CD4-positive, alpha-beta T cell (primary cell): ENCODE results near the gene CHD5. TPM values are rescaled to one million over a fixed set of nuclear protein-coding genes. Genes with fewer than 3 reads are reported as not detected.

ENCODE experiments used
- ATAC-seq: fragments of 200-7000 bp; cut with Tn5 transposase; one replicate; pipeline ENCODE4 v1.10.0; 2022; ENCODE audit warnings: mild to moderate bottlenecking; ENCODE audit not compliant: poor library complexity
- CTCF ChIA-PET: fragments of 350-600 bp; sonication (Branson Sonifier 250); formaldehyde crosslinking; loops from one replicate; lab custom pipeline; 2021; ENCODE audit warnings: antibody characterized with exemption, inconsistent platforms; lab: Charles Lee
- POLR2A ChIA-PET: fragments of 350-600 bp; sonication (Branson Sonifier 250); formaldehyde crosslinking; loops from one replicate; lab custom pipeline; 2021; ENCODE audit warnings: antibody characterized with exemption, inconsistent platforms; lab: Charles Lee
- DNase-seq, 14 experiments: peaks; one replicate each; pipeline ENCODE4 v3.0.0-alpha.2; 2013 to 2020; ENCODE audit warnings: mixed read lengths in 2 of 14
- H3K27ac ChIP-seq, 2 donors: one replicate each; pipeline versions ENCODE4 v1.5.1 to v1.7.0; 2013; ENCODE audit warnings: low read length in 2 of 2, low read depth in 1 of 2, mild to moderate bottlenecking in 1 of 2
- H3K27me3 ChIP-seq, 2 experiments: 1 replicate in 1 of 2; 2 replicates in 1 of 2; pipeline versions ENCODE4 v1.6.1 to v1.7.0; 2013; ENCODE audit warnings: low read length in 2 of 2, control low read depth in 1 of 2, mild to moderate bottlenecking in 1 of 2, moderate library complexity in 1 of 2; ENCODE audit not compliant: insufficient read depth in 2 of 2, control insufficient read depth in 1 of 2
- H3K36me3 ChIP-seq: one replicate; pipeline ENCODE4 v1.6.1; 2013; ENCODE audit warnings: low read length, control low read depth; ENCODE audit not compliant: insufficient read depth
- H3K4me1 ChIP-seq: one replicate; pipeline ENCODE4 v1.6.1; 2013; ENCODE audit warnings: low read length, control low read depth; ENCODE audit not compliant: insufficient read depth
- H3K4me3 ChIP-seq: one replicate; pipeline ENCODE4 v1.5.1; 2013; ENCODE audit warnings: mild to moderate bottlenecking, low read length, moderate library complexity
- H3K9me3 ChIP-seq, 2 experiments: 1 replicate in 1 of 2; 2 replicates in 1 of 2; pipeline versions ENCODE4 v1.6.1 to v1.7.0; 2013; ENCODE audit warnings: low read length in 2 of 2, mild to moderate bottlenecking in 2 of 2, control low read depth in 1 of 2, moderate library complexity in 1 of 2; ENCODE audit not compliant: control insufficient read depth in 1 of 2, insufficient read depth in 1 of 2
- H3K27ac Mint-ChIP-seq: one replicate; pipeline ENCODE4 v1.8.0; 2020; ENCODE audit warnings: mixed read lengths
- H3K27me3 Mint-ChIP-seq: one replicate; pipeline ENCODE4 v1.8.0; 2021; ENCODE audit warnings: mixed read lengths
- H3K36me3 Mint-ChIP-seq: one replicate; pipeline ENCODE4 v1.8.0; 2021; ENCODE audit warnings: low read depth, mixed read lengths
- H3K4me1 Mint-ChIP-seq: one replicate; pipeline ENCODE4 v1.8.0; 2021; ENCODE audit warnings: low read depth, mixed read lengths
- H3K4me3 Mint-ChIP-seq: one replicate; pipeline ENCODE4 v1.8.0; 2020; ENCODE audit warnings: mild to moderate bottlenecking, mixed read lengths
- H3K9me3 Mint-ChIP-seq: one replicate; pipeline ENCODE4 v1.8.0; 2020; ENCODE audit warnings: mixed read lengths
- CTCF ChIP-seq: fragments of 200-600 bp; IDR thresholded peaks from one replicate; pipeline ENCODE4 v1.8.0; 2022; ENCODE audit warnings: antibody characterized with exemption, mild to moderate bottlenecking
- intact Hi-C, 2 experiments: fragments of 100-400 bp; cut with DNase I in 1 of 2; cut with micrococcal nuclease in 1 of 2; formaldehyde crosslinking; loops; one replicate each; pipeline versions ENCODE4 v1.15.1 to v1.9.0; 2023 to 2025; cut with DNase I, micrococcal nuclease
- total RNA-seq, 174 experiments: library from RNA in 2 of 174; stranded (reverse) in 2 of 174; gene quantifications; one replicate each; pipeline ENCODE4 v1.2.3 and lab custom pipeline; 2021 to 2026

The CHD5 gene
- total RNA-seq, 2 experiments from 2014 or later: 0.25 to 0.34 TPM

GRCh38 chr1:6202256-6202655 is 22.1 kb upstream of the CHD5 start:
- ChIA-PET CTCF (interaction anchor here (0.6 kb wide), 1 partner anchor 13 kb away, joined by 5 read pairs; no protein-coding TSS in a partner anchor), POLR2A (no interaction called here)
- intact Hi-C loops: loop anchor here in 1 of 2 experiments (10.0 kb wide), 2 partner anchors 177 to 503 kb away; partner anchors contain the start of gene DNAJC11
- DNase-seq: no peak
- H3K36me3 ChIP-seq: peaks cover 1% of the 10 kb centered on the region
- Mint-ChIP-seq H3K27me3 (peaks cover 6% of the 10 kb centered on the region), H3K36me3 (peaks cover 21% of the 10 kb centered on the region), H3K4me1 (peaks cover 48% of the 10 kb centered on the region), H3K27ac (no peak overlapping the region), H3K9me3 (no peaks in the 10 kb centered on the region), H3K4me3 (peak overlapping the region; percentile 34)
- no peaks in the 10 kb centered on the region for H3K9me3 ChIP-seq
- no peak for ATAC-seq
- H3K4me1 ChIP-seq: peaks cover 52% of the 10 kb centered on the region
- no peak overlapping the region for H3K27ac ChIP-seq
- peaks cover 4 to 25% of the 10 kb centered on the region in 2 experiments for H3K27me3 ChIP-seq
- TF ChIP-seq CTCF: no peak
- H3K4me3 ChIP-seq: no peak overlapping the region

GRCh38 chr1:6200188-6200809 is 20.2 kb upstream of the CHD5 start:
- Mint-ChIP-seq H3K27me3 (no peaks in the 10 kb centered on the region), H3K4me1 (peaks cover 54% of the 10 kb centered on the region), H3K4me3 (peak overlapping the region; percentile 91), H3K36me3 (peaks cover 35% of the 10 kb centered on the region), H3K27ac (peak overlapping the region; percentile 84), H3K9me3 (no peaks in the 10 kb centered on the region)
- peak overlapping the region; percentile 63 to 69 for H3K27ac ChIP-seq
- peaks cover 39% of the 10 kb centered on the region for H3K4me1 ChIP-seq
- H3K27me3 ChIP-seq: peaks cover 0 to 6% of the 10 kb centered on the region in 2 experiments
- ChIA-PET POLR2A (interaction anchor here (0.6 to 2.0 kb wide), 7 partner anchors 35 to 381 kb away, joined by 3 to 8 read pairs (median 3); partner anchors contain the start of genes ACOT7, ICMT and NPHP4), CTCF (interaction anchor here (3.0 kb wide), 1 partner anchor 46 kb away, joined by 8 read pairs; no protein-coding TSS in a partner anchor)
- peak overlapping the region; percentile 97 for H3K4me3 ChIP-seq
- intact Hi-C loops: loop anchor here in 1 of 2 experiments (1.0 to 10.0 kb wide), 3 partner anchors 36 to 505 kb away; partner anchors contain the start of gene DNAJC11
- H3K36me3 ChIP-seq: peaks cover 17% of the 10 kb centered on the region
- no peak for TF ChIP-seq CTCF
- H3K9me3 ChIP-seq: no peaks in the 10 kb centered on the region
- no peak for ATAC-seq
- no peak for DNase-seq

- H3K4me1 Mint-ChIP-seq: peaks cover 47% of the 10 kb centered on the region
- DNase-seq (peak; percentile 93 to 99 (median 96)), ATAC-seq (peak; percentile 96)
- ChIA-PET CTCF (interaction anchor here (1.3 to 3.0 kb wide), 3 partner anchors 9 to 47 kb away, joined by 4 to 8 read pairs (median 5); no protein-coding TSS in a partner anchor), POLR2A (interaction anchor here (0.6 to 2.0 kb wide), 12 partner anchors 9 to 403 kb away, joined by 3 to 8 read pairs (median 3); partner anchors contain the start of genes ACOT7, ICMT, KLHL21 and NPHP4)
- H3K4me1 ChIP-seq: peaks cover 35% of the 10 kb centered on the region
- no peak for TF ChIP-seq CTCF
- H3K4me3 Mint-ChIP-seq: peak within 1 kb of the TSS; percentile 91
- intact Hi-C loops: loop anchor here (1.0 to 10.0 kb wide), 6 partner anchors 36 to 588 kb away; partner anchors contain the start of genes NPHP4 (in 2 of the 2), CAMTA1 (in 1 of the 2), DNAJC11 (in 1 of the 2) and ICMT (in 1 of the 2)
- H3K9me3 Mint-ChIP-seq: no peaks in the 10 kb centered on the region
- no peaks in the 10 kb centered on the region for H3K9me3 ChIP-seq
- H3K27me3 ChIP-seq: no peaks in the 10 kb centered on the region
- H3K27ac Mint-ChIP-seq: peak within 1 kb of the TSS; percentile 84
- no peaks in the 10 kb centered on the region for H3K27me3 Mint-ChIP-seq
- H3K4me3 ChIP-seq: peak within 1 kb of the TSS; percentile 97
- H3K36me3 ChIP-seq: peaks cover 22% of the 10 kb centered on the region
- peaks cover 38% of the 10 kb centered on the region for H3K36me3 Mint-ChIP-seq
- H3K27ac ChIP-seq: peak within 1 kb of the TSS; percentile 63 to 69
Measured at GRCh38 chr1:6199298-6200187, 19.4 kb upstream of the CHD5 start, which contains the start of gene RPL22. Gene RPL22, minus strand, starts transcription at chr1:6199595. Its CDS starts 22 bp downstream, at chr1:6199573.
